Prostate gland (tissue), 2 donors: ENCODE measurements around the gene ADK.

Experiments used
- CTCF ChIP-seq, 4 experiments: fragments of 200-600 bp in 2 of 4; fragments of 450-650 bp in 2 of 4; sonication (generic) in 2 of 4; IDR thresholded peaks; 1 replicate in 3 of 4; 2 replicates in 1 of 4; pipeline ENCODE4 v1.5.1; 2016 to 2019; ENCODE audit warnings: antibody characterized with exemption in 4 of 4, mild to moderate bottlenecking in 2 of 4, moderate library complexity in 2 of 4
- POLR2A ChIP-seq: fragments of 450-650 bp; IDR thresholded peaks from one replicate; pipeline ENCODE4 v1.6.1; 2016; ENCODE audit warnings: antibody characterized with exemption, mild to moderate bottlenecking
- POLR2AphosphoS5 ChIP-seq: sonication (generic); formaldehyde crosslinking; IDR thresholded peaks from one replicate; pipeline ENCODE4 v1.6.1; 2017; ENCODE audit warnings: antibody characterized with exemption

GRCh38 chr10:74292871-74293427 is 141.9 kb downstream of the ADK start:
- TF ChIP-seq POLR2A (no peak), CTCF (IDR thresholded peaks at IDR 0.05) (no peak), POLR2AphosphoS5 (no peak)
